Subcutaneous abdominal adipose tissue (tissue), 5 donors: Measurements from ENCODE around the gene SLC9A9.

Source experiments
- H3K27ac ChIP-seq: one replicate; pipeline ENCODE4 v1.7.0; 2013; ENCODE audit warnings: low read depth, mild to moderate bottlenecking, inconsistent platforms, low read length, moderate library complexity
- H3K27me3 ChIP-seq, 5 donors: one replicate each; pipeline ENCODE4 v1.7.0; 2013; ENCODE audit warnings: low read length in 5 of 5, inconsistent platforms in 1 of 5; ENCODE audit not compliant: control insufficient read depth in 5 of 5, insufficient read depth in 4 of 5
- H3K36me3 ChIP-seq, 5 donors: one replicate each; pipeline ENCODE4 v1.7.0; 2013; ENCODE audit warnings: low read length in 5 of 5; ENCODE audit not compliant: control insufficient read depth in 5 of 5, insufficient read depth in 5 of 5
- H3K4me1 ChIP-seq, 5 donors: one replicate each; pipeline ENCODE4 v1.7.0; 2013; ENCODE audit warnings: low read length in 5 of 5, mild to moderate bottlenecking in 3 of 5, moderate library complexity in 1 of 5; ENCODE audit not compliant: control insufficient read depth in 5 of 5, insufficient read depth in 5 of 5
- H3K4me3 ChIP-seq, 5 donors: one replicate each; pipeline ENCODE4 v1.7.0; 2013; ENCODE audit warnings: low read length in 5 of 5, low read depth in 1 of 5
- H3K9ac ChIP-seq, 5 donors: one replicate each; pipeline ENCODE4 v1.7.0; 2013; ENCODE audit warnings: low read length in 5 of 5, mild to moderate bottlenecking in 4 of 5, moderate library complexity in 3 of 5
- H3K9me3 ChIP-seq, 5 donors: one replicate each; pipeline ENCODE4 v1.7.0; 2013; ENCODE audit warnings: low read length in 5 of 5; ENCODE audit not compliant: control insufficient read depth in 5 of 5
- donor health status: healthy.
- donor health status: healthy.
- donor health status: healthy.
- donor health status: healthy.
- donor health status: healthy.

Gene SLC9A9

GRCh38 chr3:143380449-143380848 is 467.8 kb downstream of the SLC9A9 start:
- no peaks in the 10 kb centered on the region for H3K9me3 ChIP-seq
- H3K4me3 ChIP-seq = no peak overlapping the region
- H3K4me1 ChIP-seq = no peaks in the 10 kb centered on the region
- no peak overlapping the region for H3K27ac ChIP-seq
- H3K36me3 ChIP-seq = peaks cover 0 to 7% (median 0%) of the 10 kb centered on the region in 5 donors
- H3K9ac ChIP-seq = no peak overlapping the region
- no peaks in the 10 kb centered on the region for H3K27me3 ChIP-seq

GRCh38 chr3:143375698-143376097 is 472.6 kb downstream of the SLC9A9 start:
- H3K4me1 ChIP-seq = no peaks in the 10 kb centered on the region
- no peak overlapping the region for H3K27ac ChIP-seq
- no peaks in the 10 kb centered on the region for H3K36me3 ChIP-seq
- H3K4me3 ChIP-seq = no peak overlapping the region
- H3K9ac ChIP-seq = no peak overlapping the region
- H3K9me3 ChIP-seq = no peaks in the 10 kb centered on the region
- no peaks in the 10 kb centered on the region for H3K27me3 ChIP-seq

DNA sequence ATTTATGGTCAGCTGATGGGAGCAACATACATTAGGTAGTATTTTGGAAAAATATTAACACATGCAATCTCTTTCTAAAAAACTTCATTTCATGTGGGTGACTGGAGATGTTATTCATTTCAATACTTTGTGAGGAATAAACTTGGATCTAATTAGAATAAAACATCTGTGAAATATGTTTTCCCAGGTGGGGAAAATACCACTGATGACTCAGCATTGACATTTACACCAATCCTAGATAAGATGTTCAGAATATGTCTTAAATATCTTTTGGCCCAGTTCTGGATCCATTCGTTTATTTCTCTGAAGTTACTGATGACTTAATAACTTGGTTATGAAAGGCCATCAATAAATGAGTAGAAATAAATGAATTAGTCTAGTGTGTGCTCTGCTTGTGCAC is 481.1 kb downstream of the SLC9A9 start:
- H3K36me3 ChIP-seq = peaks cover 0 to 6% (median 0%) of the 10 kb centered on the region in 5 donors

DNA sequence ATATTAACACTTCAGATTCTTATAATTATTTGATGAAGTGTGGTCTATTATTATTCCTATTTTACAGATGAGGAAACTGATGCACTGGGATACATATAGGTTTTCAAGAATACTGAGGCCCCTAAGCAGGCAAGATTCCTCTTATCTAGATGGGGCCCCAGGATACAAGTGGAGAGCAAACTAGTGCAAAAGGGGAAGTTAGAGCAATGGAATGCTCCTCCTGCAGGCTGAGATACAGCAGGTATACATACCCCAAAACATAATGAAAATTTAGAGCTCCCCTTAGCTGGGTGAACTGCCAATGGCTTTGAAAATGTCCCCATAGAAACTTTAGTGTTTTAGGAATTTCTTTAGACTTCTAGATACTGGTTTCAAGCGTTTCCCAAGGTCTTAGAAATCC is 481.6 kb downstream of the SLC9A9 start:
- no peaks in the 10 kb centered on the region for H3K9me3 ChIP-seq
- H3K27me3 ChIP-seq = no peaks in the 10 kb centered on the region
- H3K4me3 ChIP-seq = no peak overlapping the region
- no peak overlapping the region for H3K9ac ChIP-seq
- H3K27ac ChIP-seq = no peak overlapping the region
- H3K4me1 ChIP-seq = no peaks in the 10 kb centered on the region
- peaks cover 0 to 6% (median 0%) of the 10 kb centered on the region in 5 donors for H3K36me3 ChIP-seq

More for the DNA sequence above, 481.1 kb downstream of the SLC9A9 start:
- H3K9ac ChIP-seq = no peak overlapping the region
- no peak overlapping the region for H3K27ac ChIP-seq
- H3K9me3 ChIP-seq = no peaks in the 10 kb centered on the region
- H3K4me3 ChIP-seq = no peak overlapping the region
- no peaks in the 10 kb centered on the region for H3K4me1 ChIP-seq
- no peaks in the 10 kb centered on the region for H3K27me3 ChIP-seq

GRCh38 chr3:143363949-143364348 is 484.3 kb downstream of the SLC9A9 start:
- Histone ChIP-seq H3K4me1 (peaks cover 0 to 5% (median 0%) of the 10 kb centered on the region in 5 donors), H3K36me3 (peaks cover 0 to 6% (median 2%) of the 10 kb centered on the region in 5 donors), H3K9ac (no peak overlapping the region), H3K4me3 (no peak overlapping the region), H3K27ac (no peak overlapping the region), H3K27me3 (no peaks in the 10 kb centered on the region), H3K9me3 (no peaks in the 10 kb centered on the region)

GRCh38 chr3:143363276-143363675 is 485.0 kb downstream of the SLC9A9 start:
- Histone ChIP-seq H3K4me1 (peaks cover 0 to 12% (median 0%) of the 10 kb centered on the region in 5 donors), H3K9me3 (no peaks in the 10 kb centered on the region), H3K27me3 (no peaks in the 10 kb centered on the region), H3K36me3 (peaks cover 0 to 6% (median 2%) of the 10 kb centered on the region in 5 donors), H3K9ac (no peak overlapping the region), H3K4me3 (no peak overlapping the region), H3K27ac (no peak overlapping the region)

- Histone ChIP-seq H3K4me3 (no peak overlapping the region), H3K27ac (no peak overlapping the region), H3K4me1 (peaks cover 0 to 16% (median 0%) of the 10 kb centered on the region in 5 donors), H3K9me3 (no peaks in the 10 kb centered on the region), H3K9ac (no peak overlapping the region), H3K36me3 (peaks cover 0 to 6% (median 2%) of the 10 kb centered on the region in 5 donors), H3K27me3 (no peaks in the 10 kb centered on the region)
Measured at GRCh38 chr3:143362115-143362991, 485.9 kb downstream of the SLC9A9 start.

DNA sequence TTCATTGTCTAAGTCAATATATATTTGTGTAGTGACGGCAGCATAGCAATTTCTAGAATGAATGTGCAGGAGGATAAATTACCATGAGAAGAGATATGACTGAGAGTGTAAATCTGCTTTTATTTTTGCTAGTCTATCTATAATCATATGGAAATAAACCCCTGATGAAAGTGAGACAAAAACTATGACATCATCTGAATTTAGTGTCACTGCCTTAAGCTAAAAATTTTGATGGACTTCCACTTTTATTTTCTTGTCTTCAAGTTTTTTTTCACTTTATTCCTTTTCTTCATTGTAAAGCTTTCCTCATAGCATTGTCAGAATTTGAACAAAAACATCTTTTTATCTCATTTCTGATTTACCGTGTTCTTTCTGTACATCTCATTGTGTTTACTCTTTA is 486.7 kb downstream of the SLC9A9 start:
- Histone ChIP-seq H3K4me3 (no peak overlapping the region), H3K4me1 (peaks cover 0 to 16% (median 0%) of the 10 kb centered on the region in 5 donors), H3K27me3 (no peaks in the 10 kb centered on the region), H3K27ac (no peak overlapping the region), H3K9ac (no peak overlapping the region), H3K36me3 (peaks cover 0 to 6% (median 2%) of the 10 kb centered on the region in 5 donors), H3K9me3 (no peaks in the 10 kb centered on the region)

- Histone ChIP-seq H3K4me3 (no peak overlapping the region), H3K27ac (no peak overlapping the region), H3K9ac (no peak overlapping the region), H3K36me3 (peaks cover 0 to 6% (median 2%) of the 10 kb centered on the region in 5 donors), H3K27me3 (no peaks in the 10 kb centered on the region), H3K9me3 (no peaks in the 10 kb centered on the region), H3K4me1 (peaks cover 0 to 16% (median 0%) of the 10 kb centered on the region in 5 donors)
Measured at GRCh38 chr3:143360244-143360643, 488.0 kb downstream of the SLC9A9 start.

DNA sequence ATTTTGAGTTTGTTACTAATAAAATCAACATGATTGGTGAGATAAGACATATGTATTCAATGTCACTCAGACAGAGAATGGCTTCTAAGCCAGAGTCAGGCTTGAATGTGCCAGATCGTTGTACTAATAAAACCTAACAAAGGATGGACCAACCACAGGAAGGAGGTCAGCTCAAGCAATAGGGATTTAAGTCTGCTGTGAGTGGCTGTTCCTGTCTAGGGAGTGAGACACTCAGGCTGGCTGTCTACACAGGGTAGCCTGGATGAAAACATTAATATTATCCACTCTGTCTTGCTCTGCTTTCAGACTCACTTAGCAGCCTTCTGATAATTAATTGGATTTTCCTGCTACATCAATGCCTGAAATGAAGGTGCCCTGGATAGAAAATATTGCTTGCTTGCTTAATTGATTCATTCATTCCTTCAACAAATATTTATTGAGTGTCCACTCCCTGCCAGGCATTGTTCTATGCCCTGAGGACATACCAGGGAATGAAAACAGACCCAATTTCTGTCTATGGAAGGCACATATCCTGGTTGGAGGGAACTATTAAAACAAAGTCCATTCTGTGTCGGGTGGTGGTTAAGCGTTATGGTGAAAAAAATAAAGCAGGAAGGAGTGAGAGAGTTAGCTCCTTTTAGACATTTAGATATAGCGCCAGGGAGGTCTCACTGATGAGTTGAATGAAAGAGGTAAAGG is 489.3 kb downstream of the SLC9A9 start:
- Histone ChIP-seq H3K4me3 (no peak overlapping the region), H3K9ac (no peak overlapping the region), H3K4me1 (peaks cover 0 to 16% (median 0%) of the 10 kb centered on the region in 5 donors), H3K27ac (no peak overlapping the region), H3K36me3 (peaks cover 0 to 6% (median 2%) of the 10 kb centered on the region in 5 donors), H3K27me3 (no peaks in the 10 kb centered on the region), H3K9me3 (no peaks in the 10 kb centered on the region)
